H1 (cell line): ENCODE data around the gene BOD1L2. TPM values are rescaled to one million over a fixed set of nuclear protein-coding genes. Genes with fewer than 3 reads are reported as not detected.

Source experiments
- EZH2 ChIP-seq: fragments of 200-600 bp; sonication (generic); IDR thresholded peaks from 2 replicates; pipeline ENCODE4 v1.7.1; 2012; ENCODE audit warnings: low read depth, mild to moderate bottlenecking, moderate library complexity, low read length, inconsistent platforms; ENCODE audit not compliant: severe bottlenecking
- polyA plus RNA-seq, 7 experiments: library from polyadenylated mRNA; depleted of rRNA in 3 of 7; stranded (reverse) in 5 of 7; unstranded in 2 of 7; fragments of >200 nt in 5 of 7; fragments of 200-250 nt in 2 of 7; gene quantifications; 1 replicate in 5 of 7; 2 replicates in 1 of 7; 4 replicates in 1 of 7; pipeline versions ENCODE4 v1.2.1 to v1.2.3, GENCODE V29; 2011 to 2013; ENCODE audit warnings: missing spikeins in 2 of 7, mixed read lengths in 2 of 7
- total RNA-seq: library from RNA; stranded (reverse); fragmentation: NEBNext Ultra II Directional; extraction: Animal tissue kit (Norgen Biotek cat#: 25700); gene quantifications from 2 replicates; pipeline ENCODE4 v1.2.1, GENCODE V29; 2021

The BOD1L2 gene
- total and polyA plus RNA-seq, 2 of the 8 experiments (the other 6 are each of a cell fraction or from before 2014, with no cell fraction given): not detected

- TF ChIP-seq EZH2: no peak
Measured at GRCh38 chr18:57135699-57136098, 11.2 kb upstream of the BOD1L2 start (continued).
